SK-N-SH treated with all-trans-retinoic acid at 6 μM for 48 hours (cell line): Measurements from ENCODE around the gene PLA1A.

Experiments used
- ATAC-seq: fragments of 200-7000 bp; cut with Tn5 transposase; 3 replicates; pipeline ENCODE4 v1.9.1; 2020; ENCODE audit warnings: mild to moderate bottlenecking, moderate library complexity
- ARNTL ChIP-seq: fragments of 450-650 bp; formaldehyde crosslinking; IDR thresholded peaks from 2 replicates; pipeline ENCODE4 v1.5.0; 2020; ENCODE audit warnings: low read depth, mild to moderate bottlenecking, moderate library complexity, borderline replicate concordance
- CSDC2 ChIP-seq: fragments of 250-450 bp; sonication (Bioruptor Pico); IDR thresholded peaks from 2 replicates; pipeline ENCODE4 v1.5.0; 2020; ENCODE audit warnings: mild to moderate bottlenecking, moderate library complexity
- CSRNP3 ChIP-seq: fragments of 250-450 bp; sonication (Bioruptor Pico); IDR thresholded peaks from 2 replicates; pipeline ENCODE4 v1.5.1; 2021; ENCODE audit warnings: mild to moderate bottlenecking, moderate library complexity
- ESRRG ChIP-seq: fragments of 250-450 bp; sonication (Bioruptor Pico); IDR thresholded peaks from 2 replicates; pipeline ENCODE4 v1.6.1; 2021; ENCODE audit warnings: mild to moderate bottlenecking
- GLIS3 ChIP-seq: fragments of 250-450 bp; sonication (Bioruptor Pico); IDR thresholded peaks from 2 replicates; pipeline ENCODE4 v1.5.0; 2020; ENCODE audit warnings: mild to moderate bottlenecking, moderate library complexity
- ISL1 ChIP-seq: fragments of 250-450 bp; sonication (Bioruptor Pico); IDR thresholded peaks from 2 replicates; pipeline ENCODE4 v2.1.2; 2022; ENCODE audit warnings: mild to moderate bottlenecking, moderate library complexity
- PATZ1 ChIP-seq: fragments of 250-450 bp; sonication (Bioruptor Pico); IDR thresholded peaks from 2 replicates; pipeline ENCODE4 v1.8.0; 2020; ENCODE audit warnings: mild to moderate bottlenecking, moderate library complexity, borderline replicate concordance
- PPARA ChIP-seq: fragments of 250-450 bp; sonication (Bioruptor Pico); IDR thresholded peaks from 2 replicates; pipeline ENCODE4 v1.5.0; 2020; ENCODE audit warnings: mild to moderate bottlenecking, borderline replicate concordance
- RARB ChIP-seq: fragments of 250-450 bp; sonication (Bioruptor Pico); IDR thresholded peaks from 2 replicates; pipeline ENCODE4 v1.8.0; 2021; ENCODE audit warnings: mild to moderate bottlenecking, moderate library complexity
- SNAI2 ChIP-seq: fragments of 250-450 bp; sonication (Bioruptor Pico); IDR thresholded peaks from 2 replicates; pipeline ENCODE4 v1.5.0; 2020; ENCODE audit warnings: mild to moderate bottlenecking, moderate library complexity
- TCF4 ChIP-seq: fragments of 250-450 bp; sonication (Bioruptor Pico); IDR thresholded peaks from 2 replicates; pipeline ENCODE4 v1.8.0; 2021; ENCODE audit warnings: mild to moderate bottlenecking, moderate library complexity, borderline replicate concordance
- TSHZ2 ChIP-seq: fragments of 250-450 bp; sonication (Bioruptor Pico); IDR thresholded peaks from 2 replicates; pipeline ENCODE4 v1.5.0; 2020; ENCODE audit warnings: mild to moderate bottlenecking, moderate library complexity
- ZC3H10 ChIP-seq: fragments of 250-450 bp; sonication (Bioruptor Pico); IDR thresholded peaks from 2 replicates; pipeline ENCODE4 v1.5.1; 2021; ENCODE audit warnings: mild to moderate bottlenecking, moderate library complexity
- ZFP3 ChIP-seq: fragments of 250-450 bp; sonication (Bioruptor Pico); IDR thresholded peaks from 2 replicates; pipeline ENCODE4 v1.5.0; 2020; ENCODE audit warnings: mild to moderate bottlenecking, moderate library complexity
- ZFP30 ChIP-seq: fragments of 450-650 bp; formaldehyde crosslinking; IDR thresholded peaks from 2 replicates; pipeline ENCODE4 v1.5.0; 2022; ENCODE audit warnings: mild to moderate bottlenecking, moderate library complexity
- ZNF565 ChIP-seq: fragments of 450-650 bp; formaldehyde crosslinking; conservative IDR thresholded peaks from 2 replicates; pipeline ENCODE4 v1.5.0; 2020; ENCODE audit warnings: low read depth, mild to moderate bottlenecking, moderate library complexity
- ZNF8 ChIP-seq: fragments of 450-650 bp; formaldehyde crosslinking; IDR thresholded peaks from 2 replicates; pipeline ENCODE4 v1.5.0; 2020; ENCODE audit warnings: mild to moderate bottlenecking, moderate library complexity

Gene PLA1A

GRCh38 chr3:119647843-119648575, 50.3 kb downstream of the PLA1A start:
- no peak for ATAC-seq
- TF ChIP-seq ZNF565 (CRISPR knock-in tag) (no peak), ZFP3 (no peak)

GRCh38 chr3:119649761-119650160, 52.1 kb downstream of the PLA1A start:
- no peak for TF ChIP-seq PATZ1 (CRISPR knock-in tag)
- peak; percentile 14; the same call in 1 of the 2 replicates for TF ChIP-seq ISL1 (CRISPR knock-in tag)
- 0 out of 2 replicates have a peak, but pooled peaks have one; percentile 31 for TF ChIP-seq TSHZ2 (CRISPR knock-in tag)
- TF ChIP-seq ZNF565 (CRISPR knock-in tag) = no peak
- no peak for TF ChIP-seq CSDC2 (CRISPR knock-in tag)
- TF ChIP-seq TCF4 (CRISPR knock-in tag) = no peak
- TF ChIP-seq GLIS3 (CRISPR knock-in tag) = no peak
- ATAC-seq = no peak

GRCh38 chr3:119652306-119653033, 54.8 kb downstream of the PLA1A start:
- no peak for TF ChIP-seq SNAI2
- ATAC-seq = no peak; the same call in 1 of the 3 replicates

GRCh38 chr3:119653876-119654275, 56.2 kb downstream of the PLA1A start:
- ATAC-seq = no peak
- TF ChIP-seq ZFP3 = no peak
- no peak for TF ChIP-seq ESRRG (CRISPR knock-in tag)
- no peak for TF ChIP-seq ZFP30 (CRISPR knock-in tag)
- TF ChIP-seq TSHZ2 (CRISPR knock-in tag) = no peak
- TF ChIP-seq ZNF565 (CRISPR knock-in tag) = no peak
- no peak for TF ChIP-seq RARB (CRISPR knock-in tag)
- TF ChIP-seq ZNF8 (CRISPR knock-in tag) = no peak
- TF ChIP-seq ARNTL = no peak
- TF ChIP-seq ZC3H10 = no peak
- no peak for TF ChIP-seq ISL1 (CRISPR knock-in tag)

GRCh38 chr3:119657887-119658702, 60.4 kb downstream of the PLA1A start:
- ATAC-seq = peak; percentile 5; the same call in 1 of the 3 replicates

More at GRCh38 chr3:119657887-119658702, 60.4 kb downstream of the PLA1A start:
- TF ChIP-seq ESRRG (CRISPR knock-in tag) (0 out of 2 replicates have a peak, but pooled peaks have one; percentile 18), GLIS3 (CRISPR knock-in tag) (no peak), ZFP3 (0 out of 2 replicates have a peak, but pooled peaks have one; percentile 35), CSRNP3 (CRISPR knock-in tag) (no peak), PPARA (CRISPR knock-in tag) (no peak), ISL1 (CRISPR knock-in tag) (no peak), ZNF8 (CRISPR knock-in tag) (no peak), TSHZ2 (CRISPR knock-in tag) (no peak)
